ENCODE measurements around the gene FURIN.
"Not testable (repeated sequence)": the region's sequence is repeated elsewhere in the genome, so short reads cannot be mapped to it uniquely, and the experiment has no call there.

The FURIN gene

DNA sequence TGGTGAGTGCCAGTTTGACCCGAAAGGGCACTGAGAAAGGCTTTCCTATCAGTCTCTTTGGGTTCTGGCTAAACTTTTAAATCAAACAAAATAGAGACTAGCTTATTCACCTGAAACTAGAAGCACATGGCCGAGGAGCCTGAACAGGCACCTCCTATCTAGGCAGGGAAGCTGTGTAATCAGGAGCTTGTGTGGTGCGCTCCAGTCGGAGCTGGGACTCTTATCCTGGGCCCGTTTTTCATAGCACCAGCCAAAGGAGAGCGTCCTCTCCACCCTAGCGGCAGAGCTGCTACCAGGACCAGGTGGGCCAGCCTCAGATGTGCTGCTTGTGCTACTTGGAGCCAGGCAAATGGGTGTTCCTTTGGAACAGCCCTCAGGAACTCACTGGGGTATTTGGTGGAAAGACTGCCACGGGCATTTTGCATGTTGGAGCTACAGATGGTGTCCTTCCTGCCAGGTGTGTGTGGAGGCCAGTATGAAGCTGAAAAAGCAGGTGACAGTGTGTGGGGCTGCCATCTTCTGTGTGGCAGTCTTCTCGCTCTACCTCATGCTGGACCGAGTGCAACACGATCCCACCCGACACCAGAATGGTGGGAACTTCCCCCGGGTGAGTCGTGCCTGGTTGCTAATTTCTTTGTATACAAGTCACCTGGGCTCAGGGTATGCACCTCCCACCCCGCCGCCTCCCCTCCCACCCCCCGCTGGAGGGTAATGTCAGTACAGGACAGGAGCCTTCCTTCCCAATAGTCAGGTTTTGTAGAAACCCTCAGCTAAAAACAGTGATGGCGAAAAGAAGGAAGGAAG, 35.5 kb downstream of the FURIN start:
- DNase-seq, result no peak

DNA sequence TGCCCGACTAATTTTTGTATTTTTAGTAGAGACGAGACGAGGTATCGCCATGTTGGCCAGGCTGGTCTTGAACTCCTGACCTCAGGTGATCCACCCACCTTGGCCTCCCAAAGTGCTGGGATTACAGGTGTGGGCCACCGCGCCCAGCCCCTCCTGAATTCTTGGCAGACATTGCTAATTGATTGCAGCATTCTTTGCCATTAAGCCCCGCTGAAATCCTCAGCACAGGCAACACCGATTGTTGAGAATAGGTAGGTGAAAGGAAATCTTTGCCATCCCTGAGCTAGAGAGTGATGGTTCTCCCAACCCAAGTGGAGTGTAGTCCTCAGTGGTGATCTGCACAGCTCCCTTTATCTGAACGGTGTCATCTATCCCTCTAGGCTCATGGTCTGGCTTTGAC, 36.4 kb downstream of the FURIN start:
- DNase-seq, result no peak

DNA sequence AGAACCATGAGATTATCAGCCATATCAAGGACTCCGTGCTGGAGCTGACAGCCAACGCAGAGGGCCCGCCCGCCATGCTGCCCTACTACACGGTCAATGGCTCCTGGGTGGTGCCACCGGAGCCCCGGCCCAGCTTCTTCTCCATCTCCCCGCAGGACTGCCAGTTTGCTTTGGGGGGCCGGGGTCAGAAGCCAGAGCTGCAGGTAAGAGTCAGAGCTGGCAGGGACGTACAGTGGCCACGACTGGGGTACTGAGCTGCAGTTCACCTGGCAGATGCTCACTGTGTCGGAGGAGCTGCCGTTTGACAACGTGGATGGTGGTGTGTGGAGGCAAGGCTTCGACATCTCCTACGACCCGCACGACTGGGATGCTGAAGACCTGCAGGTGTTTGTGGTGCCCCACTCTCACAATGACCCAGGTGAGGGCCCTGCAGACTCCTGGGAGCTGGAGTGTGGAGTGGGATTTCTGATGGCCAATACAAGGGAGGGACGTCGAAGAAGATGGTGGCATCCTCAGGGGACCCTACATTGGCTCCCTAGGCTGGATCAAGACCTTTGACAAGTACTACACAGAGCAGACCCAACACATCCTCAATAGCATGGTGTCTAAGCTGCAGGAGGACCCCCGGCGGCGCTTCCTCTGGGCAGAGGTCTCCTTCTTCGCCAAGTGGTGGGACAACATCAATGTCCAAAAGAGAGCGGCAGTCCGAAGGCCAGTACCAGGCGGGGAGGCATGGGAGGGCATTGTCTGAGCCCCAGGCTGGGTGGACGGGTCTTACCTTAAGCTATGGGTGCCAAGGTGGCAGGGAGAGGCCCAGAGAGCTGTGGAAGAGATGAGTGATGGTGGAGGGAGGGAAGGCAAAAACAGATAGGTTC, 37.2 kb downstream of the FURIN start:
- DNase-seq, result no peak

DNA sequence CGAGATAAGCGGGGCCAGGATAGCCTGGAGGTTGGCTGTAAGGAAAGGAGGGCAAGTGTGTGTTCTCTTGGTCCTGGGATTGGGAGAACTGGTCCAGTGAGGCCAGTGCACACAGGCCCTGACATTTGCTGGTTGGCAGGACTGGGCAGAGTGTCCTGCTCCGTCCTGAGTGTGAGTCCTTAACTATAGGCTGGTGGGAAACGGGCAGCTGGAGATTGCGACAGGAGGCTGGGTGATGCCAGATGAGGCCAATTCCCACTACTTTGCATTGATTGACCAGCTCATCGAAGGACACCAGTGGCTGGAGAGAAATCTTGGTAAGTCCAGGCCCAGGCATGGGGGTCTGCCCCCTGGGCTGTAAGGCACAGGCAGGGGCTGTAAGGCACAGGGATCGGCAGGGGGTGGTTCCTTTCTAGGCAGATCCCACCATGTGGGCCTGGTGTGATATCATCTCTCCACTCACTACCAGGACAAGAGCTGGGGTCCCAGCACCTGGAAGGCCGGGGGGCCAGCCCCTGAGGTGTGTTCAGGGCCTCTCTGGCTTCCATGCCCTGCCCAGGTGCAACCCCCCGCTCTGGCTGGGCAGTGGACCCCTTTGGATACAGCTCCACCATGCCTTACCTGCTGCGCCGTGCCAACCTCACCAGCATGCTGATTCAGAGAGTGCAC, 37.9 kb downstream of the FURIN start:
- no peak for DNase-seq

DNA sequence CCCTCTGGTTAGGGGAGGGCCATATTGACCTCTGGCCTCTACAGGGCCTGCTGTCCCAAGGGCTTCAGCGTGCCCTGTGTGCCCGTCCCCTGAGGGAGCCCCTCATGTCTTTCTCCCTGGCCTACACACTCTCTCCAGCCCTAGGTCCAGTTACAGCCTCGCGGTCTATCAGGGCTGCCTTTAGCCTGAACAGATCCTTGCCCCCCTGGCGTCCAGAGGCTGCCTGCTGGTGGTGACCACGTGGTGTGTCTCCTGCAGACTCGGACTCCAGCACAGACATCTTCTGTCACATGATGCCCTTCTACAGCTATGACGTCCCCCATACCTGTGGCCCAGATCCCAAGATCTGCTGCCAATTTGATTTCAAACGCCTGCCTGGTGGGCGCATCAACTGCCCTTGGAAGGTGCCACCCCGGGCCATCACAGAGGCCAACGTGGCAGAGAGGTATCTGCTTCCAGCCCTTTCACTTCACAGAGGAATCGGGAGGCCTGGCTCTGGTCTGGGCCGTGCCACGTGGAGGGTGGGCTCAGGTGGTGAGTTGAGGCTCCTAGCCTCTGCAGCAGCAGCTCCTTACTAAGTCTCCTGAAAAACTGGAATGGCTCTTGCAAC, 38.8 kb downstream of the FURIN start:
- DNase-seq, result no peak

DNA sequence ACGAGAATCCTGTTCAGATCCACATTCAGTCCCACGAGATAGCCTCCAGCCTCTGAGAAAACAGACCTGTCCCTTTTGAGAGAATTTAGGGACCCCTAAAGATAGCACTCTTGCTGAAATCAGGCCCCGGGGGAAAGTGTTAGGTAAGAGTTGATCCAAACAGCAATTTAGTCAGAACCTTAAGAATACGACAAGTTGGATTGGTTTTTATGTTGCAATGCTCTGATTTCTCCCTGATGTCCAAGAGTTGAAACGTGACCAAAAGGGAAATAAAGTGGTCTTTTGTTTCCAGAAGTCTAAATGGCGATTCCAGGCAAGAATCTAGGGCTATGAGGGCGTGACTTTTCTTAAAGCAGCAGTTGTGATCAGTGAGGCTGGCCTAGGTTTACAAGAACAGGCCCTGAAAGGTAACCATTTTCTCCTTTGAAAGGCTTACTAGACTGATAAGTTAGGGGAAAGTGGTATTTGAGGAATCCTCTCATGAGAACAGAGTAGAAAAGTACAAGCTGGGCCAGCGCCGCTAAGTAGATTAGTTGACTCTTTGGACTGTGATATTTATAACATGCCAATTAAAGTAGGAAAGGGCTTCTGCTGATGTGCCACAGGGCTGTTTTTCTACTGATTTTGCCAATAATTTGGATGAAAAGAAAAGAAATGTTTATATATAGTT, 39.6 kb downstream of the FURIN start:
- no peak for DNase-seq

DNA sequence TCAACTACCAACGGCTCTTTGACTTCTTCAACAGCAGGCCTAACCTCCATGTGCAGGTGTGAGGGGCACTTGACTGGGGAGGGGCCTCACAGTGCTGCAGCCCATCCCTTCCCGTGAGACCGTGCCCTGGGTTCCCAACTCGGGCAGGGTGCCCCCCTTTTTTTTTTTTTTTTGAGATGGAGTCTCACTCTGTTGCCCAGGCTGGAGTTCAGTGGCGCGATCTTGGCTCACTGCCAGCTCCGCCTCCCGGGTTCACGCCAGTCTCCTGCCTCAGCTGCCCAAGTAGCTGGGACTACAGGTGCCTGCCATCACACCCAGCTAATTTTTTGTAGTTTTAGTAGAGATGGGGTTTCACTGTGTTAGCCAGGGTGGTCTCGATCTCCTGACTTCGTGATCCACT, 41.1 kb downstream of the FURIN start:
- DNase-seq, result not testable (repeated sequence)

DNA sequence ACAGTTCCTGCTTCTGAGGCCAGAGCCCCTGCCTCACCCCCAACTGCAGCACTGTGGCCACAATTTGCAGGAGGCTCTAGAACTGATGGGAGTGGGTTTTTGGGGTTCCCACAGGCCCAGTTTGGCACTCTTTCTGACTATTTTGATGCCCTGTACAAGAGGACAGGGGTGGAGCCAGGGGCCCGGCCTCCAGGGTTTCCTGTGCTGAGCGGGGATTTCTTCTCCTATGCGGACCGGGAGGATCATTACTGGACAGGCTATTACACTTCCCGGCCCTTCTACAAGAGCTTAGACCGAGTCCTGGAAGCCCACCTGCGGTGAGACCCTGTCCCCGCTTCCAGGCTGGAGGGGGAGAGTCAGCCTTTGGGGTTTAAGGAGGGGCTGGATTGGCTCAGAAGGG, 41.6 kb downstream of the FURIN start:
- no peak for DNase-seq

DNA sequence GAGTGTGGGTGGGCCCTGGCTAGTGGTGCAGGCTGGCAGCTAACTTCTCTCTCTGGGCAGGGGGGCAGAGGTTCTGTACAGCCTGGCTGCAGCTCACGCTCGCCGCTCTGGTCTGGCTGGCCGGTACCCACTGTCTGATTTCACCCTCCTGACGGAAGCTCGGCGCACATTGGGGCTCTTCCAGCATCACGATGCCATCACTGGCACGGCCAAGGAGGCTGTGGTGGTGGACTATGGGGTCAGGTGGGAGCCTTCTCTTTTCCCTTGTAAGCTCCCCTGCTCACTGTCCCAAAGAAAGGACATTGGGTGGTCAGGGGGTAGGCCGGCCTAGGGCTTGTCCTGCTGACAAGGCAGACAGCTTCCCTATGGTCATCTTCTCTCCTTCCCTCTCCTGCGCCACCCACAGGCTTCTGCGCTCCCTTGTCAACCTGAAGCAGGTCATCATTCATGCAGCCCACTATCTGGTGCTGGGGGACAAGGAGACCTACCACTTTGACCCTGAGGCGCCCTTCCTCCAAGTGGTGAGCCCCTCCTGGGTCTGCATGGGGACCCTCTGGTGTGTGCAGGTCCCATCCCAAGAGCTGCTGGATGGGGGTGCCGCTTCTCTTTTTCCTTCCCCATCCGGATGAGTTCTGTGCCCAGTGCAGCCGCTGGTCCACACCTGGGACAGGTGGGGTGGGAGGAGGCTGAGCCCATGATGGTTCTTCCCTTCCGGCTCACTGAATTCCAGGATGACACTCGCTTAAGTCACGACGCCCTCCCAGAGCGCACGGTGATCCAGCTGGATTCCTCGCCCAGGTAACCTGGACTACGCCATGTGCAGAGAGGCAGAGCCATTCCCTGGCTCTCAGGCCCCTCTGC, 42.3 kb downstream of the FURIN start:
- no peak for DNase-seq

DNA sequence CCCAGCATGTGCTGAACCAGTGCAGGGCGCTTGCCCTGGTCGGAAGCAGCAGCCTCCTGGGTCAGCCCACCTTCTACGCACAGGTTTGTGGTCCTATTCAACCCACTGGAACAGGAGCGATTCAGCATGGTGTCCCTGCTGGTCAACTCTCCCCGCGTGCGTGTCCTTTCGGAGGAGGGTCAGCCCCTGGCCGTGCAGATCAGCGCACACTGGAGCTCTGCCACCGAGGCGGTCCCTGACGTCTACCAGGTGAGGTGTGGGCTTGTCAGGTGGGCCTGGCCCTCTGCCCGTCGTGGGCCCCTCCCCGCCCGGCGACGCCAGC, 42.9 kb downstream of the FURIN start:
- DNase-seq, result no peak

DNA sequence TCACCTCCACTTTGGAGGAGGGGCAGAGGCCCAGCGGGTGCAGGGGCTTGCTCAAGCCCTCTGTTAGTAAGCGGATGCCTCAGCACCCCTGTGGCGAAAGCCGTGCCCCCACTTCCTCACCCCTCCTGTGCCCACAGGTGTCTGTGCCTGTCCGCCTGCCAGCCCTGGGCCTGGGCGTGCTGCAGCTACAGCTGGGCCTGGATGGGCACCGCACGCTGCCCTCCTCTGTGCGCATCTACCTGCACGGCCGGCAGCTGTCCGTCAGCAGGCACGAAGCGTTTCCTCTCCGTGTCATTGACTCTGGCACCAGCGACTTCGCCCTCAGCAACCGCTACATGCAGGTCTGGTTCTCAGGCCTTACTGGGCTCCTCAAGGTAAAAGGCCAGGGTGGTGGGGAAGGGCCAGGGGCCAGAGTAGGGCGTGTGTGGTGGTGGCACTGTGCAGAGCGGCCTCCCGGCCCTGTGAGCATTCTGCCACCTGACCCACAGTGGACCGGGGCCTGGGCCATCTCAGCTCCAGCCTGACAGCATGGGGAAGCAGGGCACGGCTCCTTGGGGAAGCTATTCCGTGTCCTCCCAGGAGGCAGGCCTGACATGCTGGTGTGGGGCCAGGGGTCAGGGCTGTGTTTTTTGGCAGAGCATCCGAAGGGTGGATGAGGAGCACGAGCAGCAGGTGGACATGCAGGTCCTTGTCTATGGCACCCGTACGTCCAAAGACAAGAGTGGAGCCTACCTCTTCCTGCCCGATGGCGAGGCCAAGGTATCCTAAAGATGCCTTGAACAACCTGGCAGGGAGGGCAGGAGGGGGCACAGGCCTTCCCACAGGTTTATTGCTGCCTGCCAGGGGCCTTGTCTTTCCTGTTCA, 43.8 kb downstream of the FURIN start:
- no peak for DNase-seq

DNA sequence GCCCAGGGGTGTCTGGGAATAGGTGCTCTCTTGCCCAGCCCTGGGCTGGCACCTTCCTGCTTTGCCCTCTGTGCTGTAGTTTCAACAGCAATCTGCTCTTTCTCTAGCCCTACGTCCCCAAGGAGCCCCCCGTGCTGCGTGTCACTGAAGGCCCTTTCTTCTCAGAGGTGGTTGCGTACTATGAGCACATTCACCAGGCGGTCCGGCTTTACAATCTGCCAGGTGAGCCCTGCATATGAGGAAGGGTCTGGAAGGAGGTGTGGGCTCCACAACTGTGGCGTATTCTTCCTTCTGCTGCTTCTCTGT, 44.3 kb downstream of the FURIN start:
- no peak for DNase-seq

DNA sequence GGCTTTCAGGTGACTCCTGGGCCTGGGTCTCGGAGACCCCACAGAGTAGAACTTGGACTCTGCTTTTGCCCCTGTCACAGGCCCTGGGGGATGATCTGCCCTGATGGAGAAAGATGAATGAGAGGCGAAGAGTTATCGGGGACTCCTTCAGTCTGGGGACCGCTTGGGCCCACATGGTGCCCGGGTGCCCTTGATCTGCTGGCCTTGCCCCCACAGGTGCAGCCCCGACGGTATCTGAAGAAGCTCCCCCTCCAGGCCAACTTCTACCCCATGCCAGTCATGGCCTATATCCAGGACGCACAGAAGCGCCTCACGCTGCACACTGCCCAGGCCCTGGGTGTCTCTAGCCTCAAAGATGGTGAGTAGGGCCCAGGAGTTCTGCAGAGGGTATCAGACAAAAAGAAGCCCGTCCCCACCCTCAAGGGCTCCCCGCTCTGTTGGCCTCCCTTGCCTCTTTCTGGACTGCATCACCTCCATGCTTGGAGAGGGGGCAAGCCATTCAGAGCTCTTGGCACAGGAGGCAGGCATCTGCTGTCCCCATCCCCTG, 45.1 kb downstream of the FURIN start:
- no peak for DNase-seq

DNA sequence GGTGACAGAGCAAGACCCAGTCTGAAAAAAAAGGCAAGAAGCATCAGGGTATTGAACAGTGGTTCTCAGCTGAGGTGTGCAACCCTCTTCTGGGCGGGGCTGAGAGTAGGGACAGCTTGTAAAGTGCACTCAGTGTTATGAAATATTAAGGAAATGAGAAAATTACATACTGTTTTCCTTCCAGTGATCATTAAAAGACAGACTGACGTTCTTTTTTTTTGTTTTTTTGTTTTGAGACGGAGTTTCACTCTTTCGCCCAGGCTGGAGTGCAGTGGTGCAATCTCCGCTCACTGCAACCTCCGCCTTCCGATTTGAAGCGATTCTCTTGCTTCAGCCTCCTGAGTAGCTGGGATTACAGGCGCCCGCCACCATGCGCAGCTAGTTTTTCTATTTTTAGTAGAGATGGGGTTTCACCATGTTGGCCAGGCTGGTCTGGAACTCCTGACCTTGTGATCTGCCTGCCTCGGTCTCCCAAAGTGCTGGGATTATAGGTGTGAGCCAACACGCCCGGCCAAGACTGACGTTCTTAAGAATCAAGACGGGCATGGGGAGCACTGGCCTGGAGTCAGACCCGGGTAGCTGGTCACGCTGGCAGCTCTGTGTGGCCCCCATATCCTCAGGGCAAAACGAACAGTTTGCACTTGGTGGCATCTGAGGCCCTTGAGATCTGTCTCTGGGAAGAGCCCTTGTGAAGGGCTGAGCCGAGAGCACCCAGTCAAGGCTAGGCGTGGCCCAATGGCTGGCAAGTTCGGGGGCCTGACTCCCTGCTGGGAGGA, 46.1 kb downstream of the FURIN start:
- DNase-seq, result no peak

DNA sequence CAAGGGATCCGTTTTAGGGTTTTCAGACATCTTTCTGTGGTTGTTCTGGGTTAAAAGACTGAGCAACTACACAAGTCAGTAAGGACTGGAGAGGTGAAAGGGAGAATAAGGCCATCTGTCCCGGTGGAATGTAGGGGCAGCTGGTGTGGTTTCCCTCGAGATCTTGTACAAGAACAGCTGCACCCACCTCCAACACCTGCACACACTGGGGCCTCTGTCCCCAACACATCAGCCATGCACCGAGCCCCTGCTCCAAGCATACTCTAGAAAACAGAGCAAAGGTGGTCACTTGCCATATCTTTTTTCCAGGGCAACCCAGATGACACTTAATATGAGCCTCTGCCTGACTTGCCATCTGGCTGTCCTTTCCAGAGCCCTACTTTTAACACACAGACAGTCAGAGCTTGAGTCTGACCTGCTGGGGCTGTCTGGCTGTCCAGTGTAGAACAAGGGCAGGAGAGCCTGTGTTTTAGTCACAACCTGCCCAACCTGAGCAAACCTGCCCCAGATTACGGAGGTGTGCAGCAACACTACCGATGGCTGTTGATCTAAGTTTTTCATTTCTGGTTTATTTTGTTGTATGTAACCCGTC, 46.9 kb downstream of the FURIN start:
- DNase-seq, result no peak

DNA sequence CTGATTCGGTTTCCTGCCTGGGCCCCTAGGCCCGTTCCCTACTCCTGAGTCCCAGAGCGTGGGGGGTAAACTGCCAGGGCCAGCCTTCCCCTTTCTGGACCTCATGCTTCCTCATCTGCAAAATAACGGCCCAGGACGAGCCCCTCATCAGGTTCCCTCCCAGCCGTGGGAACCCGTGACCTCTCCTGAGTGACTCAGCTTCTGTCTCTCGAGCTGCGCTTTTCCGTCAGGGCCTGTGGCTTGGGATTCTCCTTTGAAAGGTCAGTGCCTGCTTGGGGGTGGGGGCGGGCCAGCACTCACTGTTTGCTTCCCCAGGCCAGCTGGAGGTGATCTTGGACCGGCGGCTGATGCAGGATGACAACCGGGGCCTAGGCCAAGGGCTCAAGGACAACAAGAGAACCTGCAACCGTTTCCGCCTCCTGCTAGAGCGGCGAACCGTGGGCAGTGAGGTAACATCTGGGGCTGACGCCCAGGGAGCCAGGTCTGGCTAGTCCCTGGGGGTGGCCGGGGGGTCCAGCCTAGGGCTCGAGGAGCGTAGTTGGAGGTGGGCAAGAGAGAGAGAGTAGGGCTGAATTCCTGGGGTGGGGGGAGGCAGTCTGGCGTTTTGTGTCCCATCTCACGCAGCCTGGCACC, 47.5 kb downstream of the FURIN start:
- no peak for DNase-seq

DNA sequence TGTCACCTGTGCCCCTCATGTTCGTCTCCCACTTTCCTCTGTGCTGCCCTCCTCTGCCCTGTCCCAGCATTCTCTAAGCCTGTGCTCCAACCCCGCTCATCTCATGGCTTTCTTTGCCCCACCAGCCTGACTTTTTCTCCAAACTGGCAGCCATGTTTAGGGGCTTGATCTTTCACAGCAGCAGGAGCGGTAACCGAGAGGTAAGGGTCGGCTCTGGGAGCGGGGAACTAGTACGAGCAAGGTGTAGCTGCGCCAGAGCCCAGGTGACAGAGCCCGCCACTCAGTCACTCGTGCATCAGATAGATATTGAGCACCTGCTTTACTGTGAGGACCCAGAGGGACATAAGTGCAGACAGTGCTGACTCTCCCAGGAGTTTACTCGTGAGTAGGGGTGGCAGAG, 48.1 kb downstream of the FURIN start:
- DNase-seq, result no peak

DNA sequence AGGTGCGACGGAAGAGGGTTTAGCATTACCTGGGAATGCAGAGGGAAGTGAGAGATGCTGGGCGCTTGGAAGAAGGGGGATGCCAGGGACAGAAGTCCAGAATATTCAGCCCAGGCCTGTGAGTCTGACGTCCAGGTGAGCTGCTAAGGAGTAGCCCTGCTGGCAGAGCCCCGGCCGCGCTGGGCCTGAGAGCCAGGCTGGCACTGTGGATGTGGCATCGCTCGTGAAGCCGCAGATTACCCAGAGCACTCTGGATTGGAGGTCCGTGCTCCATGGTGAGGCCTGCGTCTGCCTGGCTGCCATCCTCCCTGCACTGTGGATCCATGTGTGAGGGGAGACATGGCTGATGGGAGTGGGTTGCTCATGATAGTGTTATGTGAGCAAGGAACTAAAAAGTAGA, 49.2 kb downstream of the FURIN start:
- no peak for DNase-seq
